Kidney tubule cell (primary cell): ENCODE data around the gene TIAM2.
A peak's percentile ranks its signal among the peaks of the same experiment; 100 is the strongest.
"Not testable (repeated sequence)": the region's sequence is repeated elsewhere in the genome, so short reads cannot be mapped to it uniquely, and the experiment has no call there.

Experiments used
- DNase-seq: peaks from one replicate; pipeline ENCODE4 v3.0.0-alpha.2; 2018; ENCODE audit warnings: low spot score

The TIAM2 gene

DNA sequence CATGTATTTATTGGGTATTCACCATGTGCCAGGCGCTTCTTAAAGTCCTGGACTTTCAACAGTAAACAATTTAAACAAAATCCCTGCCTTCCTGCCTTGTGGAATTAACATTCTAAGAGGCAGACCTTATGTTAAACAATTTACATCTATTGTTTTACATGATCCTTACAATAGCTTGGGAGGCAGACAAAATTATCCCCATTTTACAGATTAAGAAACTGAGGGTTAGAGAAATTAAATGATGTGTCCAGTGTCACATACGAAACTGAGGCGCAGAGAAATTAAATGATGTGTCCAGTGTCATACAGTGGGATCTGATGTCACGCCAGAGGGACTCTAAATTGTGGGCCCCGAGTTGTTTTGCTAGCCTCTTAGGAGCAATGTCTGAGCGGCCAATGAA, 105.5 kb downstream of the TIAM2 start:
- DNase-seq, result no peak

GRCh38 chr6:155103083-155103645, 108.0 kb downstream of the TIAM2 start:
- DNase-seq, result peak; percentile 50

DNA sequence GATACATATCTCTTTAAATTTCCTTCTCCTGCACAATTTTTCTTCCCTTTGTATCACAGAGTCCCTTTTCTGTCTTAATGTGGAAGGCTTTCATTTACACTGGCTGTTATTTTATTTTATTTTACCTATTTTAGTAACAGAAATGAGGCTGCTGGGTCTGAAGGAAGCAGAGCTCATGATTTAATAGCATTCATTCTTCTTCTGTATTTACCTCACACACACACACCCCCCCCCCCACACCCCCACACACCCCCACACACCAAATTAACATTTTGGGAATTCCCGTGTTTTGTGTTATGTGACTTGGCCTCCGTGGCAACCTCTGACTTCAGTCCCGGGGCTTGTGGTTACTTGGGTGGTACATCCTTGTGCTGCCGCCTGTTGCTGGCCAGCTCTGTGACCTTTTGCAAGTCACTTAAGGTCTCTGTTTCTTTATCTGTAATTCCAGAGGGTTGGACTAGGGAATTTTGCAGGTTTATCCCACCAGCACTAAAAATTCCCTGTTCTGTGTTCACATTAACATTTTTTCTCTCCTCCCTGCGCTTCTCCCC, 108.8 kb downstream of the TIAM2 start:
- DNase-seq, result peak; percentile 82

DNA sequence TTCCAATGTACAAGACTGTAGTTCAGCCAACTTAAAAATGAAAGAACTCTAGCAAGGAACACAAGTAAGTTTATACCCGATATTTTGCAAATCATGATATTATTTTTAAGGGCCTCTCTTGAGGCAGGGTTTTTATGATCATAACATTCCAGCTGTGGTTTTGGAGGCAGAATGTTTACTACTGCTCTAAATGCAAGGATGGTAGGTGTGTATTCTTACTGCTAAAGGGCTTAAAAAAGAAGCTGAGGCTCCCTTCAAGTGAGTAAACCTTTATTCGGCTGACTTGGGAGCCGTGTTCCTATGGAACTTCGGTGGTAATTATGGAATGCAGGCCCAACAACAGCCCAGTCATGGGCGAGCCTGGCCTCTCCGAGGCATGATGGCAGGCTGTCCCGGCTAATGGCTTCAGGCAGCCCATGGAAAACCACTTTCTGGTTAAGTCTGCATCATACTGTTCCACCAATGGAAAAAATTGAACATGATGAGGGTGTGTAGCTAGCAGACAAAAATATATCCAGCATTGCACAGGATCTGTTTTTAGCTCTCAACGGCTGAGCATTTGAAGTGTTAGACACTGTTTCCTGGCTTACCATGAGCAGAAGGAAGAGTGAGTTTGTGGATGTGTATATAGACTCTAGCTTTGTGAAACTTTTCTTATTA, 111.5 kb downstream of the TIAM2 start:
- no peak for DNase-seq

GRCh38 chr6:155107432-155108069, 112.4 kb downstream of the TIAM2 start:
- DNase-seq, result no peak

DNA sequence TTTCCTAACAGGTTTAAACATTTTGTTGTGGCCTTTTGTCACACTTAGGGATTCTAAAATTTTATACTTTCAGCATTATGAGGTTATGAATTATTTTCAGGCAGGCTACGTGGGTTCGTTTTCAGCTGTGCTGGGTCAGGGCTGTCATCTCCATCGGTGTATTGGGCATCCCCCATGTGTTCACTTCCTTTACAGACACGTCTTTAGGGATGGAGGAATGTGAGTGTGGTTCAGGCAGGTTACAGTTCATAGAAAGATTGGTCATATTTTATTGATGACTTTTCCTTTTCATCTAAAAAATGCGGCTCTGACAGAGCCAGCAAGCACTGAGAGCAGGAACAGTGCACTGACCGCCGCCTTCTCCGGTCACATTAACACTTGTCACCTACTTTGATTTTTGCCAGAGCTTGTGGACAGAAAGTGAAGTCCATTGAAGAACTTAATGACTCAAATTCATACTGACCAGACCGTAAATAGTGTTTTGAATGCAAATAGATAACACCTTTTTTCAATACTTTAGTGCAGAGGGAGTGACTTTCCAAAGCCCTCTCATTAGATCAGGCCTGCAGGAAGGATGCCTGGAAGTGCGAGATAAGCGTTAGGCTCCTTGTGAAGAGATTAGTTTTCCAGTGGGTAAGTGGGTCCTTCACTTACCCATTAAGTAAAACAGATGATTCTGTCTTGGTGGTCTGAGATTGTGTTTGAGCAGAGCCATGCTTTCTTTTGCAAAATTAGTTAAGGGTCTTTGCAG, 113.1 kb downstream of the TIAM2 start:
- peak; percentile 17 for DNase-seq

- DNase-seq, result no peak
Observed at GRCh38 chr6:155110721-155111120, 115.6 kb downstream of the TIAM2 start.

GRCh38 chr6:155112757-155113156, 117.6 kb downstream of the TIAM2 start:
- DNase-seq, result no peak

GRCh38 chr6:155115893-155116570, 120.9 kb downstream of the TIAM2 start:
- DNase-seq, result no peak

GRCh38 chr6:155116571-155116910, 121.4 kb downstream of the TIAM2 start:
- DNase-seq, result no peak

DNA sequence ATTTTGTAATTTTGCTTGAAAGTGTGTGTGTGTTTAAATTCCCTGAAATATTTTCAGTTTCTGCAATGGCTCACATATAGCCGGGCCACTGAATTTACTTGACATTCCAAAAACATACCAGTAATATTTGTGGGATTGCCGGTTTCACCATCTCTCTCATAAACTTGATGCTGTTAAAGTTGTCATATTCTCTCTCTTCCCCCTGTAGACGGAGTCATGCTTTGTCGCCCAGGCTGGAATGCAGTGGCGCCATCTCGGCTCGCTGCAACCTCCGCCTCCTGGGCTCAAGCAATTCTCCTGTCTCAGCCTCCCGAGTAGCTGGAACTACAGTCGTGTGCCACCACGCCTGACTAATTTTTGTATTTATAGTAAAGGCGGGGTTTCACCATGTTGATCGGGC, 122.1 kb downstream of the TIAM2 start:
- DNase-seq, result peak; percentile 80

GRCh38 chr6:155117785-155118184, 122.7 kb downstream of the TIAM2 start:
- DNase-seq, result no peak

DNA sequence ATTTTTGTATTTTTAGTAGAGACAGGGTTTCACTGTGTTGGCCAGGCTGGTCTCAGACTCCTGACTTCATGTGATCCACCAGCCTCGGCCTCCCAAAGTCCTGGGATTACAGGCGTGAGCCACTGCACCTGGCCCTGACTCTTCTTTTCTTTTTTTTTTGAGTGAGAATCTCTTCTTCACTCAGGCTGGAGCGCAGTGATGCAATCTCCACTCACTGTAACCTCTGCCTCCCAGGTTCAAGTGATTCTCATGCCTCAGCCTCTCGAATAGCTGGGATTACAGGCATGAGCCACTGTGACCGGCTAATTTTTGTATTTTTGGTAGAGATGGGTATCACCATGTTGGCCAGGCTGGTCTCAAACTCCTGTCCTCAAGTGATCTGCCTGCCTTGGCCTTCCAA, 124.1 kb downstream of the TIAM2 start:
- not testable (repeated sequence) for DNase-seq

DNA sequence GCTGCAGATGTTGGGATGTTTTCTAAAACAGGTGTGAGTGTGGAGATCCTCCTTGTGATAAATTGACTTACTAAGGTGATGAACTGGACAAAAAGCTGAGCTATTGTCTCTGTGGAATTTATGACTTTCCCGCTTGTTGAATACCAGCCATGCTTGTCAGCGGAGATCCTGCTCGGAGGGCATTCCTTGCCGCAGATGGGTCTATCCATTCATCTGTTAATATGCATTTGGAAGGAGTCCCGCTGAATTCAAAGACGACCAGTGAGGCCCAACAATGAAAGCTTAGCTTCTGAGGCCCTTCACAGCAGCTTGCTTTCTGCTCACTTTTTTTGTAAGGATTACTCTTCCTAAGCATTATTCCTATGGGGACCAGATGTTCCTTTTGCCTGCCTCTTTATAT, 124.9 kb downstream of the TIAM2 start:
- peak; percentile 20 for DNase-seq

- no peak for DNase-seq
Observed at GRCh38 chr6:155121294-155121693, 126.2 kb downstream of the TIAM2 start.

GRCh38 chr6:155121699-155122098, 126.6 kb downstream of the TIAM2 start:
- no peak for DNase-seq

GRCh38 chr6:155122199-155122950, 127.3 kb downstream of the TIAM2 start:
- no peak for DNase-seq

DNA sequence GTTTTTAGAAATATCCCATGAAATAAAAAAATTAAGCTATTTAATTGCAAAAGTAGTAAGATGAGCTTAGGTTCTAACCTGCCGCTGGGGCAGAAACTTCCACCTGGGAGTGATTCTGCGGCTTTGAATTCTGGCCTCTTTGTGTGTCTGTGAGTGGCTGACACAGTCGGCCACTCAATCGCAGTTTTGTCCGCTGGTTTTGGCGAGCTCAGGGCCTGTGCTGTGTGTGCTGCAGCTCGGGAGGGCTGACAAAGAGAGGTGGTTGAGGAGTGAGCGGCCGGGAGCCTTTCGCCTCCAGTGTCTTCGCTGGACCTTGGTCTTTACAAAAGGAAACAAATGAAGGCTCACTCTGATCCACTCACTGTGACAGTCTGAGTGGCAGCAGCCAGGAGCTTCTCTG, 128.4 kb downstream of the TIAM2 start:
- no peak for DNase-seq

- DNase-seq, result no peak
Observed at GRCh38 chr6:155125906-155126305, 130.8 kb downstream of the TIAM2 start.

- peak; percentile 91 for DNase-seq
Observed at GRCh38 chr6:155126727-155127439, 131.8 kb downstream of the TIAM2 start.

DNA sequence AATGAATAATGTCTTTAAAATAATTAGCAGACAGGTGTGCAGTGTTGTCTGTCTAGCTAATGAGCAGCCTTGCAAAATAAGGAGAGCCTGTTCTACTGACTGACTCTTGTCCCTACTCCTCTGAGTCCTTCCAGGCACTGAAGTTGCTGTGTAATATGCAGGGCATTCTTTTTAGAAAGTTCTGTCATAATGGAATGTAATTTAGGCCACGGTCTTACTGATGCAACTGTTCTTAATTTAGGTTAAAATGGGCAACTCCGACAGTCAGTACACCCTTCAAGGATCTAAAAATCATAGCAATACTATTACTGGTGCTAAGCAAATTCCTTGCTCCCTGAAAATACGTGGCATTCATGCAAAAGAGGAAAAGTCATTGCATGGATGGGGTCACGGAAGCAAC, 133.9 kb downstream of the TIAM2 start:
- no peak for DNase-seq
